ENCODE results near the gene SNX9.
A peak's percentile ranks its signal among the peaks of the same experiment; 100 is the strongest.
"Not testable (repeated sequence)": the region's sequence is repeated elsewhere in the genome, so short reads cannot be mapped to it uniquely, and the experiment has no call there.

Gene SNX9

DNA sequence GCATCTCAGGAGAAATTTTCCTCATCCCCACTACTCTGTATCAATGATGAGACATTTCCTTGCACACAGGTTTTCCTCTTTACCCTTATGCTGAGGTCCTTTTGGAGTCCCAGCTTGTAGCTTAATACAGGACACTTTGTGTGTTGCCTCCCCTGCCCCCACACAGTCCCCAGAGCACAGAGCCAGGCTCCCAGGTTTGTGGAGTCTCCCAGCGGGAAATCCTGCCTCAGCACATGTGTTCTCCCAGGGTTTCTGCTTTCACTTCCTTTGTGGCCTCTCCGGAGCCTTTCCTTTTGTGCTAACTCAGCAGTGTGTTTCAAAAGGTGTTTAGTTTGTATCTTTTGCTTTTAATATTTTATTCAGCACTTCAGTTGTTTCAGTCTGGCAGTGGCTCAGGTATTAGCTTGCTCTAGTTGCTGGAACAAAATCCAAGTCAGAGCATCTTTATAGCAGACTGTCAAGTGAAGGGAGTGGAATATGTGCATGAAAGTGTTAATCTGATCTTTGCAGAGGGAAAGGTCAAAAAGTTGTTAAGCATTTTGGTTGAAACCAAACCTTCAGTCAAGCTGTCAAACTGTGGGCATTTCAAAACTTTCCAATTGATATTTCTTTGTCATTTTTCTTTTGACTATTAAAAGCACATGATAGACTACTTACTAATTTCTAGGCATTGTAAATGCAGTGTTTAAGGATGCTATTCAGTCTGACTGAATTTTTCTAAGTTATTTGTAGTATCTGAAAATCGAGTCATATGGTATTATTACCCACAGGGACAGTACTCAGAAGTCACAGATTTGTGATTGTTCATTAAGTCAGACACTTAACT is 8.6 kb downstream of the SNX9 start:
- no peak for TF ChIP-seq GATA1 (IDR thresholded peaks at IDR 0.05; ENCODE audit: low read depth, low read length)
- DNase-seq: no peak

DNA sequence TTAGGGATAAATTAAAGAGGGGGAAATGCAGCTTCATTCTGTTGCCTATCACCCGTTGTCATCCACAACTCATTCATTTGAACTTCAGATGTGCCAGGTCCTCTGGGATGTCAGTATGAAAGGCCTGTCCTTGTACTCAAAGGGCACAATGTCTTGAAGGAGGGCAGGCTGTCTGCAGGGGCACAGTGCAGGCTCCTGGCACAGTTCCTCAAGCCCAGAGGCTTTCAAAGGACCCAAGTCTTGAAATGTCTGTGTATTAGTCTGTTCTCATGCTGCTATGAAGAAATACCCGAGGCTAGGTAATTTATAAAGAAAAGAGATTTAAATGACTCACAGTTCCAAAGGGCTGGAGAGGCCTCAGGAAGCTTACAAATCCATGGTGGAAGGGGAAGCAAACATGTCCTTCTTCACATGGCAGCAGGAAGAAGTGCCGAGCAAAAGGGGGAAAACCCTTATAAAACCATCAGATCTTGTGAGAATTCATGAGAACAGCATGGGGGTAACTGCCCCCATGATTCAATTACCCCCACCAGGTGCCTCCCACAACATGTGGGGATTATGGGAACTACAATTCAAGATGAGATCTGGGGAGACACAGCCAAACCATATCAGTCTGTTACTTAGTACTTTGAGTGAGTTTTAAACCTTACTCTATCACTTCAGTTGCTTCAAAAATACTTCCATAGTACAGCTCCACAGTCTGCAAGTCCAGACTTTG is 9.4 kb downstream of the SNX9 start:
- TF ChIP-seq GATA1 (IDR thresholded peaks at IDR 0.05; ENCODE audit: low read depth, low read length) (no peak), POLR2A (IDR thresholded peaks at IDR 0.05; ENCODE audit: low read length) (no peak)
- no peak for DNase-seq

DNA sequence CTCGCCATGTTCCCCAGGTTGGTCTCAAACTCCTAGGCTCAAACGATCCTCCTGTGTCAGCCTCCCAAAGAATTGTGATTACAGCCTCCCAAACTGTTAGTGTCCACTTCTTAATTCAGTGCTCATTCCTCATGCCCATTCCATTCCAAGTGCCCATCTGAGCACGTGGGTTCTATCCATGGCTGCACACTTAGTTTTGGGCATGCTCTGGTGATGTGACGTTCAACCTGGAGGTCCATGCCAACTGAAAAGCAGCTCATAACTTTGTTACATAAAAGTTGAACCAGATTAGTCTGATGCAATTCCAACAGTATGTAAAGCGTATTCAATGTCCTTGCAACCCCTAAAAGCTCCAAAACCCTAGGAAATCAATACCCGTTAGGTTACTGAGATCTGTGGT is 11.5 kb downstream of the SNX9 start:
- TF ChIP-seq POLR2A (IDR thresholded peaks at IDR 0.05; ENCODE audit: low read length): no peak
- no peak for TF ChIP-seq GATA1 (IDR thresholded peaks at IDR 0.05; ENCODE audit: low read depth, low read length)
- no peak for DNase-seq

DNA sequence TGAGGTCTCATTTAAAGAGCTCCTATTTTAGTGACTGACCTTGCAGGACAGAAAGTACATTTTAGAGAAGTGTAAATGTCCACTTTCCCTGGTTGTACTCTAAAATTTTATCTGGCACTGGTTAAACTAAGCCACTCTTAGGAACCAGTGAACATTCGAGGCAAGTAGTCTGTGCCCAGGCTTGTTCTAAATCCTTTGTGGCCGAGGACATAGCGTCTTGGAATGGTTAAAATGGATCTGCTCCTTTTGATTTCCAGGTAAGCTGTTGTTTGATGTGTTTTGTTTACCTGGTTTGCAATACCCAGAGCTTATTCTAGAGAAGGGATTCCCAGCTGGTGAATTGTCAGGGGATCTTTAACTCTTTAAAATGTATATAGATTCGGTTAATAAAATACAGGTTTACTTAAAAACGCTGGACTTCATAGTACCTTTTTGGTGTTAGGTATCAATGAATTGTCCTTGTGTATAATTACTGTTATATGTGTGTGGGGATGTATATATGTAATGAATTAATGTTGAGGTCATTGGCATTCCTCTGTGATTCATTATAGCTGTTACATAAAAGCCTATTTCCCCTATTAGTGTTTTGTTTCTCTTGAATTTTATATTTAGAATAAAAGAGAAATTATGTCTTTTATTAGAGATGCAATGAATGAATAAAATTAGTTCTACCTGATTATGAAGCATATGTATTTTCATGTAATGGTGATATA is 15.8 kb downstream of the SNX9 start:
- DNase-seq: no peak
- TF ChIP-seq POLR2A (IDR thresholded peaks at IDR 0.05; ENCODE audit: low read length) (no peak), GATA1 (IDR thresholded peaks at IDR 0.05; ENCODE audit: low read depth, low read length) (no peak)

DNA sequence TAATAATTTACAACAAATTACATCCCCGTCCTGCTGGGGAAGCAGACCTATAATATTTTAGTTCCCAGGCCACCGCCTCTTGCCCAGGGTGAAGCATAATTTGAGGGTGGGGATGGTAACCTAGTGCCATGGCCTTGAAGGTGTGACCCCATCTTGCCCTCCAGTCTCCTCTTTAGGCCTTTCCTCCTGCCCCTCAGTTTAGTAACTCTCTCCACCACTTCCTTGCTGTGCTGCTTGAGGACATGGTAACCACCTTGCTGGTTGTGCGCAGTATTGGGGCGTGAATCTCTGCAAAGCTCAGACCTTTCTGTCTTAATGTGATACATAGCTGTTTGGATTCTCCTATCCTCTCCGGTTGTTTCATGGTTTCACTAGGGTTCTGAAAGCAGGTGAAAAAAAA is 16.6 kb downstream of the SNX9 start:
- DNase-seq: no peak
- no peak for TF ChIP-seq POLR2A (IDR thresholded peaks at IDR 0.05; ENCODE audit: low read length)
- no peak for TF ChIP-seq GATA1 (IDR thresholded peaks at IDR 0.05; ENCODE audit: low read depth, low read length)

DNA sequence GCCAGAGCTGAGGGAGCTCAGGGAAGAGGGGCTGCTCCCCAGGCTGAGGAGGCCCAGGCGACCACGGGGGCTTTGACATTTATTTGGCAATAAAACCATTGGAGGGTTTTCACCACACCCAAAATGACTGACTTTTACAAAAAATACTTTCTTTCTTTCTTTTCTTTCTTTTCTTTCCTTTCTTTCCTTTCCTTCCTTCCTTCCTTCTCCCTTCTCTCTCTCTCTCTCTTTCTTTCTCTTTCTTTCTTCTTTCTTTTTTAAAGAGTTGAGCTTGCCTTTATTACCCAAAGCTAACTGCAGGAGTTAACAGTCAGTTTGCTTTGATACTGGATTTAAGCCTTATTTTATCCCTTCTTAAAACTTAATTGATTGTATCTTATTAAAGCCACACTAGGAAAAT is 17.2 kb downstream of the SNX9 start:
- TF ChIP-seq GATA1 (IDR thresholded peaks at IDR 0.05; ENCODE audit: low read depth, low read length) (no peak), POLR2A (IDR thresholded peaks at IDR 0.05; ENCODE audit: low read length) (no peak)
- no peak for DNase-seq

DNA sequence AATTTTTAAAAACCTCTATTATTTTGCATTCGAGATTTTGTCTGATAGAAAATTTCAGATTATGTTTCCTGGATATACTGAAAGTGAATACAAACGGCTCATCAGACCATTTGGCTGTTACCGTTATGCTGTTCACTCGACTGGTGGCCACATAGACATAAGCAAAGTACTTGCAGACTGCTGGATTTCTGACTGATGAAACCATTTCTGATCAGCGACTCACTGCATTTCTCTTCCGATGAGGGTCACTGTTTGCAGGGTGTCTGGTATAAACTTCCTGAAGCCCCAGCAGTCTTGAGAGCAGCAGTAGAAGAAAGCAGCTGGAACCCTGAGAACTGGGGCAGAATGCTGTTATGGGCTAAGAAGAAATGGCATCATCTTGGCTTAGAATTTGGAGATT is 17.7 kb downstream of the SNX9 start:
- TF ChIP-seq POLR2A (IDR thresholded peaks at IDR 0.05; ENCODE audit: low read length): no peak
- no peak for TF ChIP-seq GATA1 (IDR thresholded peaks at IDR 0.05; ENCODE audit: low read depth, low read length)
- DNase-seq: peak; percentile 41 to 55

DNA sequence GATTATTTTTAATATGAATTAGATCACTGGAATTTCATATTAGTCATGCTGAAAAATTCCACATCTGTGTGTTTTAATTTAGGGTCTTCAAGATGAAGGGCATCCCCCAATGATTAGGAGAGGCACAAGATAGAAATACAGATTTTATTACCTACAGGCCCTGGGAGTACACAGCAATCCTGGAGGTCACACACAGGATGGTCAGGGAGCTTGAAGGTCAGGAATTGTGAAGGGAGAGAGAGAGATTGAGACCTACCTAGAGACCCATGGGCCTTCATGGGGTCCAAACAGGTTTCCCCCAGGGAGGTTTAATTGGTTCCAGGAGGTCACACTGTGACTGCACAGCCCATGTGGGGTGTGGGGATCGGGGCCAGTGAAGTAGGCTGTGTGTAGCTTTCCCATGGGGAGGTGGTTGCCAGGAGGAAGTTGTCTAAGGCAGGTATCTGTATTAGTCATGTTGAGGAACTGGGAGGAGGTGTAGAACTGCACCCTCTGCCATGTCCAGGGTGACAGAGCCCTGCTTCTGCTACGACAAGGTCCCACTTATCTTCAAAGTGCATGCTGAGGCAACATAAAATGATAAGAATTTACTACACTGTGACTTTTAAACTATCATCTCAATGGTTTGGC is 18.3 kb downstream of the SNX9 start:
- DNase-seq: peak; percentile 89 to 95
- TF ChIP-seq POLR2A (IDR thresholded peaks at IDR 0.05; ENCODE audit: low read length): no peak
- no peak for TF ChIP-seq GATA1 (IDR thresholded peaks at IDR 0.05; ENCODE audit: low read depth, low read length)

DNA sequence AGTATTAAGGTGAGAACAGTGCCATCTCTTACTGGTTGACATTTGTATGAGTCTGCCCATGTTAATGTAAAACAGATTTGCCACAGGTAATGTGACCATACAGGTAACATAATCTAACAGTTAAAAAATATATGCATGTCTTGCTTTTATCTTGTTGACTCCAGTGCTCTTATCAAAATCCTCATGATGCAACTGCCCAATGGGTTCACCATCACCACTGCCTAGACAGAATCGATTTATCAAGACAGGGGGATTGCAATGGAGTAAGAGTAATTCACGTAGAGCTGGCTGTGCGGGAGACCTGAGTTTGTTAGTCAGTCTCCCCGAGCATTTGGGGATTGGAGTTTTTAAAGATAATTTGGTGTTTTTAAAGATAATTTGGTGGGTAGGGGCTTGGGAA is 19.2 kb downstream of the SNX9 start:
- DNase-seq: peak; percentile 73 to 83

DNA sequence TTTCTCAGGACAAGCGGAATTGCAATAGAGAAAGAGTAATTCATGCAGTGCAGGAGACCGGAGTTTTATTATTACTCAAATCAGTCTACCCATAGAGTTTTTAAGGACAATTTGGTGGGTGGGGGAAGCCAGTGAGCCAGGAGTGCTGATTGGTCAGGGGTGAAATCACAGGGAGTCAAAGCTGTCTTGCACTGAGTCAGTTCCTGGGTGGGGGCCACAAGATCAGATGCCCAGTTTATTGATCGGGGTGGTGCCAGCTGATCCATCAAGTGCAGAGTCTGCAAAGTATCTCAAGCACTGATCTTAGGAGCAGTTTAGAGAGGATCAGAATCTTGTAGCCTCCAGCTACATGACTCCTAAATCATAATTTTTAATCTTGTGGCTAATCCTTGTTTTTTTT is 21.1 kb downstream of the SNX9 start:
- not testable (repeated sequence) for DNase-seq

More for the DNA sequence above, 19.2 kb downstream of the SNX9 start:
- TF ChIP-seq POLR2A (IDR thresholded peaks at IDR 0.05; ENCODE audit: low read length) (no peak), GATA1 (IDR thresholded peaks at IDR 0.05; ENCODE audit: low read depth, low read length) (no peak)

DNA sequence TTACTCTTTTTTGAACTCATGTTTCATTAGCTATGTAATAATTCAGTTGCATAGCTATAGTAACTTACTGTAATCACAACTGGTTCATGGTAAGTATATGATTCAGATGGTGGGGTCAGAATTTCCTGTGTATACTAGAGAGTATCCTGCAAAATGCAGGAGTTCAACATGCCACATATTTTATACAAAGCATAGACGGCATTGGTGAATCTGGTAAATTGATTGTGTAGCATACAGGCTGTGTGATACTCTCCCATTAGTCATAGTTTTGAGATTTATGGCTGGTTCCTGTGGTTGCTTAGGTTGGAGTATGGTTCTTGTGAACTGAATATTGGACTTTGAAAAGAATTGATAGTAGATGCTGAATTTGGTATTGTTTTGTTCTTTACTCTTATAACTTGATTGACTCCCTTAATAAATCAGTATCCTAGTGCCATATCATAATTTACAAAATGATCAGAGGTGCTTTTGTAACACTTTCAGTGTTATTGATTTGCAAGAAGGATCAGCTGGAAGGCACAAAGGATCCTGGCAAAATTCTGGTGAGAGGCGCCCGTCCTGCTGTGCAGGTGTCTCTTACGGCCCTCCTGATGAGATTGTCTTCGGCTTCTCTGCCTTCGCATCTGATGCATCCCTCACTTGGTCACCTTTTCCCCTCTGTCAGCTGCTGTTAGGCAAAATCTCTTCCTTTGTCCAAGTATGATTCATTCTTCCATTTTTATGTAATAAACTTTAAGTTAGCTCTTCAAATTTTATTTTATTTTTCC is 22.6 kb downstream of the SNX9 start:
- no peak for DNase-seq
- no peak for TF ChIP-seq POLR2A (IDR thresholded peaks at IDR 0.05; ENCODE audit: low read length)
- no peak for TF ChIP-seq GATA1 (IDR thresholded peaks at IDR 0.05; ENCODE audit: low read depth, low read length)

DNA sequence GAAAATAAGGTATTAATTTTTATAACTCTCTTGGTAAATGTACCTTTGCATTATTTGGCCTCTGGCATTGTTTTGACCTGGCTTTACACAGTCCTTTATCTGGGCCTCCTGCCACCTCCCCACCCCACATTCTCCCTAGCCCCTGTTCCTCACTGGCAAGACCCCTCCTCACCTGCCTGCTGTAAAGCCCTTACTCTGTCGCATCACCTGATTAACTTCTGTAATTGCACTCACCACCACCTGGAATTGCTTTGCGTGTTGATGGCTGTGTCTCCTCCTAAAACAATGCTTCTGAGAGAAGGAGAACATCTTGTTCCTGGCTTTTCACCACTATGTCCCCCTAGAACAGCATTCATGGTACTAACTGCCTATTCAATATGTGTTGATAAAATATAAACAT is 24.8 kb downstream of the SNX9 start:
- TF ChIP-seq POLR2A (IDR thresholded peaks at IDR 0.05; ENCODE audit: low read length): no peak
- no peak for TF ChIP-seq GATA1 (IDR thresholded peaks at IDR 0.05; ENCODE audit: low read depth, low read length)
- DNase-seq: no peak

DNA sequence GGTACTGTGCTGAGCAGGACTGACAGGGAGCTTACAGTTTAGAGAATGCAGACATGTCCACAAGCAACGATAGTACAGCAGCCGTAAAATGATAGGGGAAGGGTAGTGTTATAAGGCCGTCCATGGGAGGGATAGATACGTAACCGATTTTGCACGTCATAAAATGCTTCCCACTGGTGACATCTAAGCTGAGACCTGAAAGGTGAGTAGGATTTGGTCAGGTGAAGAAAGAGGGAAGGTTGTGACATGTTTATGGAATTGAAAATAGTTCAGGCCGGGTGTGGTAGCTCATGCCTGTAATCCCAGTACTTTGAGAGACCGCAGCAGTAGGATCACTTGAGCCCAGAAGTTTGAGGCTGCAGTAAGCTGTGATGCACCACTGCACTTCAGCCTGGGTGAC is 25.6 kb downstream of the SNX9 start:
- DNase-seq: no peak
- TF ChIP-seq GATA1 (IDR thresholded peaks at IDR 0.05; ENCODE audit: low read depth, low read length) (no peak), POLR2A (IDR thresholded peaks at IDR 0.05; ENCODE audit: low read length) (no peak)
